CD4-positive, alpha-beta T cell treated with Interferon alpha-2 for 1 hour (primary cell): ENCODE measurements around the gene MATR3.

ENCODE experiments used
- DNase-seq, 2 donors: peaks; one replicate each; pipeline ENCODE4 v3.0.0-alpha.2; 2020 to 2022

MATR3 gene

DNA sequence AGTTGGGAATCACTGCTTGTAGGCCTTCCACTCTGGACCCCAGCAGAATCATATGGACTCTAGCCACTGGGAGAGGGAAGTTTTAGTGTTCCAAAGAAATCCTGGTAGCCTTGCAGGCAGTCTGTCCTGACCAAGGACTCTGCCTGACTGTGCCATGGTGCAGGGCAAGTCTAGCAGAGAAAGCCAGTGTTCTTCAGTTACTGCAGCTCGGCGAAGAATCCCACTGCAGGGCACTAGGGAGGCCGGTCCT, 20.3 kb upstream of the MATR3 start:
- no peak for DNase-seq

DNA sequence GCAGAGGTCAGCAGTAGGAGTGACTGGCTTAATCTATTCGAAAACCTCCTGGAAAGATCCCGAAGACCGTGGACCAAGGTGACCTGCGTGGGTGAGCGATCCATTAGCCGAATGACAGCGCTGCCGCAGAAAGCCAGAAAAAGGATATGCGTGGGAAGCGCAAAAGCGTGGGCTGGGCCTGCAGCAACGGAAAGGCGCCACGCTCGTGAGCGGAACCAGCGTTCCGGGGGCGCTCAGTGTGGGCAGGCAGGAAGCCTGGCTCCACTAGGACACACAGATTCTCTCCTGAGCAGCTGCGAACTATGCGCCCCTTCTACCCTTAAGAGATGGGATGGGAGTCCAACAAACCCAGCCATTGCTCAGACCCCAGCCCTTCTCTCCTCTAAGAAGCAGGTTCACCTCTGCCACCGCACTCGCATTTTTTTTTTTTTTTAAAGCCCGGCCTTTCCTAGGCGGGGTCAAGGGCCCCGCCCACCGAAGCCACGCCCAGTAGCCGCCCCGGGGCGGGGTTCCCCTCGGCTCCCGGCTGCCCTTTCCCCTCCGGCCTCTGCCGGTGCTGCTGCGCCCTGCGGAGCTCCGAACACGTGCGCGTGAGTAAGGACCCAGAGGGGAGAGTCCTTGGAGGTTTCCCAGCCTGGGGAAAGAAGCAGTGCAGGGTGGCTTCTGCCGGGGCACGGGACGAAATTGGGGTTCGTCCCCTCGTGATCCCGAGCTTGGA, 19.8 kb upstream of the MATR3 start:
- peak; percentile 85 to 90 for DNase-seq

DNA sequence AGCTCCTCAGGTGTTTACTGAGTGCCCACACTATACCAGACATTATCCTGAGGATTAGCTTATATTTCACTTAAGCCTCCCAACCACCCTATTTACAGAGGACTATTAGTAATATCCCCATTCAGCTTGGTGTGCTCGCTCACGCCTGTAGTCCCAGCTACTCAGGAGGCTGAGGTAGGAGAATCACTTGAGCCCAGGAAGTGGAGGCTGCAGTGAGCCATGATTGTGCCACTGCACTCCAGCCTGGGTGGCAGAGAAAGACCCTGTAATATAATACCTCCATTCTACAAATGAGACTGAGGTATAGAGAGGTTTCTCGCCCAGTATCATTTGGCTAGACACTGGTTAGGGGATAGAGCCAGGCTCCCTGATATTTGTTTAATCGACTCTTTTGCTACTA, 18.0 kb upstream of the MATR3 start:
- no peak for DNase-seq

DNA sequence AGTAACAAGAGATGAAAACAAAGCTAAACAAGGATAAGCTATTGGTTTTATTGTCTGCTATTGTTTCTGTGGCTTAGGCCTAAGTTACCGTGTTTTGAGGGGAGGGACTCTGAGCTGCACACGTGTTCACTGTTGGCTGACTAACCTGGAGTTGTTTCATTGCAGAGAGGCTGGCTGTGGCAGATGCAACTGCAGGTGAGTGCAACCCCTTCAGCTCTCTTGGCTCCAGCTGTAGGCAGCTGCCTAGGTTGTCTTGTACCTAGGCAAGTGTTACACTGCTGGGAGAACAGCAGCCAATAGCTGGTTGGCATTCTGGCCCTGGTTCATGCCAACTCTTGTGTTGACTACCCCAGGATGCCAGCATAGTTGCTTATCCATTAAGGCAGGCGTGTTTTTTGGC, 17.6 kb upstream of the MATR3 start:
- DNase-seq: no peak

DNA sequence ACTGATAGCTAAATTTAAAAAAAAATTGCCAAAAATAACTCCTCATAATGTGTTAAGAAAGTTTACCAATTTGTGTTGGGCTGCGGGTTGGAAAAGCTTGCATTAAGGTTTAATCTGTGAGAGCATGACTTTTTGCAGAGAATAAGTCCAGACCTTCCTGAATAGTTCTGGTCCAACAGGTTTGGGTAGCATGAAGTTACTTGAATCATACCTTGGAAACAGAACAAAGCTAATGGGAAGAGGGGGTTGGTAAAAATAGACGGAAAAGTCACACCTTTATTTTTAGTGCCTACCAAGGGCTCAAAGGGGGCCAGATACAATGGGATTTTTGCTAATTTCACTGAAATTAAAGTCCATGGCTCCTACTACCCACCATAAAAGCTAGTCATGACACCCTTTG, 17.1 kb upstream of the MATR3 start:
- DNase-seq: no peak

DNA sequence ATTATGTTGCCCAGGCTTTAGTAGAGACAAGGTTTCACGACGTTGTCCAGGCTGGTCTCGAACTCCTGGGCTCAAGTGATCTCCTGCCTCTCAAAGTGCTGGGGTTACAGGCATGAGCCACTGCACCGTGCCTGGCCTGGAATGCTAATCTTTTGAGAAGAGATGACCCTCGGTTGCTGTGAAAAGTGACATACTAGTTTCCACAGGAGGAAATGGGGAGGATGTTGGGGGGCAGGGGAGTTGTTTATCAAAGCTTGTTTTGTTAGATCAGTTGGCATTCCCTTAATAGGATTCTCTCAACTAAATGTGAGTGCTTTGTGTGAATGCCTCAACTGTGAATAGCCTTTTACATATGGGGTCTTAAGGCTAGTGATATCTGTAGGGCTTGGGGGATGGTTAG, 16.4 kb upstream of the MATR3 start:
- no peak for DNase-seq

DNA sequence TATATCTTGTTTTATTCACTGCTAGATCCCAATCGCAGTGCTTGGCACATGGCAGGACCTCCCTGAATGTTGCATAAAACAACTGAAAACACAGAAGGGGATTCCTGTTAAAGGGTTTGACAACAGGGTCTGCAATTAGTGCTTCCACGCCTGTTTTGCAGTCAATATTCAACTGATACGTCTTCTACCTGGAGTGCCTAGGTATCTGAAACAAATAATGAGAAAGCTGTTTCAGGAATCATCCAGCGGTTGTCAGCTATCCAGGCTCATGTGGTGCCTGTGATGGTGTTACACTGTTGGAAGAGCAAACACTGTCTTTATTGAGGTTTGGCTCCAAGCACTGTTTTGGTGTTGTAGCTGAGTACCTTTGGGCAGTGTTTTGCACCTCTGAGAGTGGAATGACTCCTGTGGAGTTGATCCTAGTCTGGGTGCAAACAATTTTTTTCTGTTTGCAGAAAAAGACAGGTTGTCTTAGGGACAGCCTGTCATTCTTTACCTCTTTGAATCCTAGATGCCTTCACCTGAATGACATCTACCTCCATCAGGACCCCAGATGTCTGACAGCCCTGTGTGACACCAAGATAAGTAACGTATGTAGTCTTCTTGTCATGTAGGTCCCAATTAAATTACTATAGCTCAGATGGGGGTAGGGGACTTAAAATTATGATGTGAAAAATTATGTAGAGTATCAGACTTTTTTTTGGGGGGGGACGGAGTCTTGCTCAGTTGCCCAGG, 14.8 kb upstream of the MATR3 start:
- DNase-seq: no peak

DNA sequence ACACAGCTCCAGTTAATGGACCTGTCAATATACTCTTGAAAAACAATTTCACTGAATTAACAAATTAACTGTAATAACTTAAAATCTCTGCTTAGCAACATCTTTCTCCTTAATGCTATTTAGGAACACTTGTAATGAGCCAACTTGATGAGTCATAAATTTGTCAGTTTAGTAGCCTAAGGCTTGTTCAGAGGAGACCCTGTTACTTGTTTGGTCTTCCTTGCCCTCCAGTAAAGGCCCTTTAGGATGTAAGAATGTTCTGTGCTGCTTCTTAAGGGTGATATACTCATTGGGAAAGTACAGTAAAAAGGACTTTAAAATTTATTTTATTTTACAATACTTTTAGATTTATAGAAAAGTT, 11.4 kb upstream of the MATR3 start:
- no peak for DNase-seq

DNA sequence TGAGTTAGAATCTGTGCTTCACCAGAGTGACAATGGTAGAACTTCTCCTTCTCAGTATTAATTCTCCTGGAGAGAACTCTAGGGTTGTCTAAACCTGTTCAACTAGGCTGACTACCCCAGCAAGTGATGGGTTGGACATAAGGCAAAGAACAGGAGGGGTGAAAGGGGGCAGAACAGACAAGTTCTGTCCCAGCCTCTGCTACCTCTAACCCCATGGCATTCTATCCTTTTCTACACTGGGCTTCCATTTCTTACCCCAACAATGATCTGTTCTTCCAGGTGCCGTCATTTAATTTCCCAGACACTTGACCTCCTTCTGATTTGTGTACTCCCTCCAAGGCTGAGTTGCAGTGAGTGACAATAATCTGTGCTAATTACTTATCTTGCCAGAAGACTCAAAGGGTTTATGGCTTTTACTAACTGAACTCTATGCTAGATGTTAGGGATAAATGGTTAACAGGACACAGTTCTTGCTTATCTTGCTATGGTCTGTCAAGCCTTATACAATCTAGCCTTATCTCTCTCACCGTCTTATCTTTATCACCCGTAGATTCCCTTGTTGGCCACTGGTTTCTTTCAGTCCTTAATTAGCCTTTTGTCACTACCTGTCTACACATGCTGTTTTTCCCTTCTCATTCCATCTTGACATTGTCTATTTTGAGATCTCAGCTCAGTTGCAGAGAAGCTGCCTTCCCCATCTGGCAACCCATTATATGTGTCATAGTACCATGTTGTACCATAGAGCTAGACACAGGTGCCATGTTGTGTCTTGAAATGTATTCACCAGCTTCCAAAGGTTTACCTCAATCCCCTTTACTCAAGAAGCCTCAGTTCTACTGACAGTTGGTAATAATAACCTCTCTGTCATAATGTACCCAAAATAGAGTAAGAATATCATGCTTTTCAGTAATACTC, 10.0 kb upstream of the MATR3 start:
- no peak for DNase-seq

DNA sequence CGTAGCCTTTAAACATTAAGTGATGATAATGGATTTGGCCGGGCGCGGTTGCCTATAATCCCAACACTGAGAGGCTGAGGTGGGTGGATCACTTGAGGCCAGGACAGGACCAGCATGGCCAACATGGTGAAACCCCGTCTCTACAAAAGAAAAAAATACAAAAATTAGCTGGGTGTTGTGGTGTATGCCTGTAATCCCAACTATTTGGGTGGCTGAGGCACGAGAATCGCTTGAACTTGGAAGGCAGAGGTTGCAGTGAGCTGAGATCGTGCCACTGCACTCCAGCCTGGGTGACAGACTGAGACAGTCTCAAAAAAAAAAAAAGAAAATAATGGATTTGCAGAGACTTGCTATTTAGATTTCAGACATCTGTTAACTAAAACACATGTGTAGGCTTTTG, 9.2 kb upstream of the MATR3 start:
- DNase-seq: no peak

DNA sequence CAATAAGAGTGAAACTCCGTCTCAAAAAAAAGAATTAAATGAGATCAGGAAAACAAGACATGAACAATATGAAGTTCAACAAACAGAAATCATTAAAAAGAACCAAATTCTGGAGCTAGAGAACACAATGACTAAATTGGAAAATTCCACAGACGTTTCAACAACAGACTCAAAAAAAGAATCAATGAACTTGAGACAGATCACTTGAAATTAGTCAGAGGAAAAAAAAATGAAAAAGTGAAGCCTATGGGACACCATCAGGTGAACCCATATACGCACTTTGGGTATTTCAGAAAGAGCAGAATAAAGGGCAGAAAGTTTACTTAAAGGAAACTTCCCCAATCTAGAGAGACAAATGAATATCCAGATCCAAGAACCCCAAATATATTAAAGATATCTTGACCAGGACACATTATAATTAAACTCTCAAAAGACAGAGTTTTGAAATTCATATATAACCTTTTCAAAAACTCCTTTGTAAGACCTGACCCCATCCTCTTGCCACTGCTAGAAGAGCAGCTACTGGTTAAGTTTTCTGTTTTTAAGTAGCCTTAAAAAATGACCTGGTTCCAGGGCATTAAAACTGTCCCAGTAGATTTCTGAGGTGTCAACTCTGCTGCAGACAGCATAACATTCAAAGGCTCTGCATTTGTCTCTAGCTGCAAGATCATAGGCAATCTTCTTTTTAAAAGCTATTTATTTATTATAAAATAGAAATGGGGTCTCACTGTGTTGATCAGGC, 7.7 kb upstream of the MATR3 start:
- DNase-seq: no peak

DNA sequence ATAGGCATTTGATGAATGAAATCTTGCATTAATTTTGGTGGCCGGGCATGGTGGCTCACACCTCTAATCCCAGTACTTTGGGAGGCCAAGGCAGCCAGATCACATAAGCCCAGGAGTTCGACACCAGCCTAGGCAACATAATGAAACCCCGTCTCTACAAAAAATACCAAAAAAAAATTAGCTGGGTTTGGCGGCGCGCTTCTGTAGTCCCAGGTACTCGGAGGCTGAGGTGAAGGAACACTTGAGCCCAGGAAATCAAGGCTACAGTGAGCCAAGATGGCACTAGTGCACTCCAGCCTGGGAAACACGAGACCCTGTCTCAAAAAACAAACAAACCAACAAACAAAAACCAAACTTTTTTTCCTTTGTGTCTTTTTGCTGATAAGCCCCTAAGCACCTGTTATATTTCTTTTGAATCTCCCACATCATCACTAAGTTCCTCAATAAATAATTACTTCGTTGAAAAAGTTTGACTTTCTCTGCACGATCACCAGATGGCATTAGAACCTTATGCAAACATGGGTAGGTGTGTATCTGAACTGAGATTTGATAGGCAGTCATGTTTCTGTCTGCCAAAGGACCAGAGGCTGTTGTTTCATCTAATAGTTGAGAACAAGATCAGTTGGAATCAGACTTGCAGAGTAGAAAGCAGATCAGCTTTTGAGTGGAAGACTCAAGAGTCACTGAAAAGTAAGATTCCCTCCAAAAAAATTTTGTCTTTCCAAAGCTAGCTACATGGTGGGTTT, 5.5 kb upstream of the MATR3 start:
- peak in 1 of 2 donors; percentile 41 for DNase-seq

DNA sequence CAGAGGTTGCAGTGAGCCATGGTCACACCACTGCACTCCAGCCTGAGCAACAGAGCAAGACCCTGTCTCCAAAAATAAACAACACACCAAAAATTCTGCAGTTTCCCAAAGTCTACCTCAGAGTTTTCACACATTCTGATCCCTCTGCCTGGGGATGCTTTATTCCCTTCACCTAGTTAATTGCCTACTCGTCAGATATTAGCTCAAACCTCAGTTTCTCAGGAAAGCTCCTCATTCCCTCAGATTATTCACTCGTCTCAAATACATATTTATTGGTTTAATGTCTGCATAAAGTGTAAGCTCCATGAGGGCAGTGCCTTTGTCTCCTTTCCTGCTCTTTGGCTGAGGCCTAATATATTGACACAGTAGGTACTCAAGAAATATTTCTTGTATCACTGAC, 2.5 kb upstream of the MATR3 start:
- DNase-seq: no peak

DNA sequence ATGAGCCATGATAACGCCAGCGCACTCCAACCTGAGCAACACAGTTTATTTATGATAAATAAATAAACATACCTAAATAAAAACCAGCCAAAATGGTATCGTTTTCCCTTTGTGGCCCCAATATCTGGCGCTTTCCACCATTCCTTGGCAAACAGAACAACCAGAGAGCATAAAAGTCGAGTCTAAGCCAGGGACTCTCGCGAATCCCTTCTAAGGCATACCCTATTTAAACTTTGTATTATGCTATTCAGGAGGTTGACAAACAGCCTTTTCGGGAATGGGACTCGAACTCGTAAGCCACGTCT, 386 bp upstream of the MATR3 start:
- no peak for DNase-seq

DNA sequence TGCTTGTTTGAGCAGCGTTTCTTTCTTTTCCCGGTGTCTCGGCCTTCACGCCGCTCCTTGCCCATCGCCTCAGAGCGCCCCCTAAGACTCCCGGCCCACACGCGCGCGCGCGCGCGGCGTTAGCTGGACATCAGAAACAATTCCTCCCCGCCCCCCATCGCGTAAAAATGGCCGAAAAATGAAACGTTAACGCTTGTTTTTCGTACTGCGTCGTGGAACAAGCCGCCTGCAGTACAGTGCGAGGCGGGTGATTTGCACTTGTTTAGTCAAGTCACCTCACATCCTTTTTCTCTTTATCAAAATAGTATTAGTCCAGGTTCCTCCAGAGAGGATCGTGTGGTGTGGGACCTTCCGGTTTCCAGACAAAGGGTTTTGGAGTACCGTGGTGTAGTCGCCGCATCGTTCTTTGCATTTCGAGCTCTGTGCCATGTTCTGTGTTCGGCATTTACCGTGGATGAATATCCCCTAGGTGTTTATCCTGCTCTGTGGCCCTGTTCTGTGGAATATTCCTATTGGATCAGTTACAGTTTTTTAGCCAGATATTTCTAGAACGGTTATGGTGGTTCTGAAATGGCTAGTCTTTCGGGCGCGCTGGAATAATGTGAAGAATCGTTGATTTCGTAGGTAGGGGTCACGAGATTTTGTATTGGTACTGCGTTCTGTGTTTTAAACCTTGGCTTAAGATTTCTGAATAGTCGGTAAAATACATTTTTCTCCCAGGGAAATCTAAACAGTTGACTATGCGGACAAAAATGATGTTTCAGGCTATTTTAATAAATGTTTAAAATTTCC, 1.0 kb downstream of the MATR3 start:
- DNase-seq: peak; percentile 43 to 68

DNA sequence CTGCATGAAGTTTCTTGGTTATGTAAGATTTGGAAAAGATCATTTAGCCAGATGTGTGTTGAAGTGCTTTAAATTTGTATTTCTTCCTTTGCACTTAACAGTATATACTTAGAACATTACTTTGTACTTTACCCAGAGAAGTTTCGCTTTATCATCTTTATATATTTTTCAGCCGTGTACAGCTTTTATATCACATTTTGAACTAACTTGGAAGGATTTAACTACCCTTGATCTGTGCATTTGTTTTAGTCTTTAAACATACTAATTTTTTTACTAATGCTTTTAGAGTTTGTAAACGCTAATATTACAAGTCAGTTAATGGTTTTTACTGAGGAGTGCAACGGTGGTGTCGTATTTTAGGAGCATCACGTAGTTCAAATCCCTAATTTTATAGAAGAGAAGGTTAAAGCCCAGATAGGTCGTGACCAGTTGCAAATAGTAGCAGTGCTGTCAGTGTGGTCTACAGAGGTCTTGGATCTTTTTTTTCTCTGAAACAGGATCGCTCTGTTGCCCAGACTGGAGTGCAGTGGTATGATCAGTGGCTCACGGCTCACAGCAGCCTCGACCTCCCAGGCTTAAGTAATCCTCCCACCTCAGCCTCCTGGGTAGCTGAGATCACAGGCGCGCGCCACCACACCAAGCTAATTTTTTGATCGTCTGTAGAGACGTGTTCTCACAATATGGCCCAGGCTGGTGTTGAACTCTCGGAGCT, 2.0 kb downstream of the MATR3 start:
- DNase-seq: peak in 1 of 2 donors; percentile 34

DNA sequence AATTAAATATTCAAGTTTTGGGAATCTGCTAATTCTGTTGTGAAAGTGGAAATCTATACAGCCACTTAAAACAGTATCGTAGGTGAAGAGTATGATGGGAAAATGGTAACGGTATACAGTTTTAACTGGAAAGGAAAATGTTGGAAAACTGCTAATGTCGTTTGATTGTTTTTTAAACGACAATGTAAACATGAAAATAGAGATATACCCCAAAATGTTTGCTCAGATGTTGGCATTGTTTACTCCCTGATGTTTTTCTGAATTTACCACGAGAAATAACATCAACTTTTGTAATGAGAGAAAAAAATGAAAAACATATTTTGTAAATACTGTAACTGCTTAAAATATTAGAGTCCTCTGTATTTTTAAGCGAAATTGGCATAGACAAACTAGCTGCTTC, 2.7 kb downstream of the MATR3 start:
- DNase-seq: no peak

DNA sequence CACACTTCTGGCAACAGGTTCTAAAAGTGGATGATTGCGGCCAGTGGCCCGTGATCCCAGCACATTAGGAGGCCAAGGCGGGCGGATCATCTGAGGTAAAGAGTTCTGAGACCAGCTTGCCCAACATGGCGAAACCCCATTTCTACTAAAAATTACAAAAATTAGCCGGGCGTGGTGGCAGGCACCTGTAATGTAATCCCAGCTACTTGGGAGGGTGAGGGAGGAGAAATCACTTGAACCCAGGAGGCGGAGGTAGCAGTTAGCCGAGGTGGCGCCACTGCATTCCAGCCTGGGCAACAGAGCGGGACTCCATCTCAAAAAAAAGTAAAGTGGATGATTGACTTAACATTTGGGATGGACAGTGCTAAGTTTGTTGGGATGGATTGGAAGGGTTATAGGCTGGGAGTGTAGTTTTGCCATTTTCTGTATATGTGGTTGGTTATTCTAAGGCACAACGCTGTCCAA, 3.4 kb downstream of the MATR3 start:
- DNase-seq: no peak

DNA sequence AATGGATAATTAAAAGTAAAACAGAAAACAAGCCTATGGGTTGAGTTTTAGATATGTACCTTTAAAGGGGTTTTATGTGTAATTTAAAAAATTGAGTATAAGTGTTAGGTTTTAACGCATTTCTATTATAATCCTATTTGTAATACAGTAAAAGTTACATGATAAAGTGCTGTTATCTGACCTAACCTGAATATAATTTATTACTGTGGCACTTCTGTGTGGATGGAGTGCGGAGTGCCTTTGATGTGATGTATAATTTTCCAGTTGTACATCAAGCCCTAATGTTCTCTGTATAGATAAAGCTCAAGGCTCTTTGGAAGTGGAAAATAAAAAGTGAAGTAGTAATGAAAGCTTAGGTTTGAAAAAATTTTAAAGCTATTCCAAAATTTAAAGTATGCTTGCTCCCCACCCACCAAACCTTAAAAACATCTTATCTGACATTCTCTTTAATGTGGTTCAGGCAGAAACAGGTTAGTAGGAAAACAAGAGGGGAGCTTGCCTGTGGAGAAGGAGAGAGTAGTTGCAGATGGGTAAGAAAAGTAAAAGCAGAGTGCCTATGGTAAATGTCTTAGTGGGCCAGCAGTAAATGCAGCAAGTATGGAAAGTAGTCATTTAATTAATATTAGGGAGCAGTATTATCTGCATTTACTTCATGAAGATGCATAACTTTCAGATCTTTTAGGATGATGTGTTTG, 4.0 kb downstream of the MATR3 start:
- DNase-seq: no peak

DNA sequence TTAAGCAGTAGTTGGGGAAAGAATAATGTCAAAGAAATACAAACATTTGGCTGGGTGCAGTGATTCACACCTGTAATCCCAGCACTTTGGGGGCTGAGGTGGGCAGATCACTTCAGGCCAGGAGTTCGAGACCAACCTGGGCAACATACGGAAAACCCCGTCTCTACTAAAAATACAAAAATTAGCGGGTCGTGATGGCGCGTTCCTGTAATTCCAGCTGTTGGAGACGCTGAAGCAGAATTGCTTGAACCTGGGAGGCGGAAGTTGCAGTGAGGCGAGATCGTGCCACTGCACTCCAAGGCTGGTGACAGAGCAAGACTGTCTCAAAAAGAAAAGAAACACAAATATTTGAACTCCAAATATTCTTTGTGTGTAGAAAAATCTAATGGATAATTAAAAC, 4.7 kb downstream of the MATR3 start:
- DNase-seq: no peak

DNA sequence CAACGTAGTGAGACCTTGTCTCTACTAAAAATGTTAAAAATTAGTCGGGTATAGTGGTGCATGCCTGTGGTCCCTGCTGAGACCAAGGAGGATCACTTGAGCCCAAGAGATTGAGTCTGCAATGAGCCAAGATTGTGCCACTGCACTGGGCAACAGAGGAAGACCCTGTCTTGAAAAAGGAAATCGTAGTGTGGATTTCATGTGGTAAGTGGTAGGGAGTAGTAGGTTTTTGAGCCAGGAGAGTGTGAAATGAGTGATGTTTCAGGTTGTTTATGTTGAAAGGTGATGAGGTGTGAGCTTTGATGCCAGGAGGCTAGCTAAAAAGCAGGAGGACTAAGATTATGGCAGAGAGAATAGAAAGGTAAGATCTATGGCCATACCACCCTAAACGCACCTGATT, 5.9 kb downstream of the MATR3 start:
- peak in 1 of 2 donors; percentile 42 for DNase-seq
